GM10847 (cell line): ENCODE measurements around the gene LOC128125822.

ENCODE experiments used
- POLR2A ChIP-seq: IDR thresholded peaks from 2 replicates; pipeline ENCODE4 v1.6.1; 2011; ENCODE audit not compliant: insufficient read length; ENCODE audit errors: extremely low read depth

The LOC128125822 gene

GRCh38 chr6:63572044-63572746 is at the start of gene LOC128125822, which contains the start of gene PTP4A1:
Gene LOC128125822, plus strand, starts transcription at chr6:63572480.
Gene PTP4A1, plus strand, starts transcription at chr6:63572480. Its CDS starts 4,401 bp downstream, at chr6:63576881.
- TF ChIP-seq POLR2A: peak; percentile 81

- no peak for TF ChIP-seq POLR2A
Observed at GRCh38 chr6:63523630-63524029, 48.6 kb upstream of the LOC128125822 start.

- no peak for TF ChIP-seq POLR2A
Observed at GRCh38 chr6:63525186-63525878, 46.9 kb upstream of the LOC128125822 start.

GRCh38 chr6:63526931-63527330 is 45.3 kb upstream of the LOC128125822 start:
- no peak for TF ChIP-seq POLR2A

GRCh38 chr6:63527658-63528514 is 44.4 kb upstream of the LOC128125822 start:
- TF ChIP-seq POLR2A: no peak

- no peak for TF ChIP-seq POLR2A
Observed at GRCh38 chr6:63529498-63529897, 42.8 kb upstream of the LOC128125822 start.

- TF ChIP-seq POLR2A: no peak
Observed at GRCh38 chr6:63530182-63530581, 42.1 kb upstream of the LOC128125822 start.

GRCh38 chr6:63530991-63531390 is 41.3 kb upstream of the LOC128125822 start:
- TF ChIP-seq POLR2A: no peak

GRCh38 chr6:63533026-63533425 is 39.3 kb upstream of the LOC128125822 start:
- TF ChIP-seq POLR2A: no peak

- TF ChIP-seq POLR2A: no peak
Observed at GRCh38 chr6:63533952-63534351, 38.3 kb upstream of the LOC128125822 start.

GRCh38 chr6:63537201-63537958 is 34.9 kb upstream of the LOC128125822 start:
- TF ChIP-seq POLR2A: no peak

- no peak for TF ChIP-seq POLR2A
Observed at GRCh38 chr6:63537959-63538300, 34.4 kb upstream of the LOC128125822 start.

GRCh38 chr6:63538550-63538949 is 33.7 kb upstream of the LOC128125822 start:
- no peak for TF ChIP-seq POLR2A

GRCh38 chr6:63543001-63543400 is 29.3 kb upstream of the LOC128125822 start:
- no peak for TF ChIP-seq POLR2A

- TF ChIP-seq POLR2A: no peak
Observed at GRCh38 chr6:63543982-63544381, 28.3 kb upstream of the LOC128125822 start.
